HEK293 (cell line): ENCODE data around the gene IWS1.

ENCODE experiments used
- HOXD13 ChIP-seq: sonication (generic); formaldehyde crosslinking; IDR thresholded peaks from 2 replicates; pipeline ENCODE4 v1.8.0; 2022; ENCODE audit warnings: missing genetic modification reagents, borderline replicate concordance
- ZNF214 ChIP-seq: fragments of 450-650 bp; formaldehyde crosslinking; IDR thresholded peaks from 2 replicates; pipeline ENCODE4 v1.5.1; 2017; ENCODE audit warnings: missing biosample characterization, mild to moderate bottlenecking, missing genetic modification characterization, borderline replicate concordance
- ZNF239 ChIP-seq: fragments of 450-650 bp; formaldehyde crosslinking; IDR thresholded peaks from 2 replicates; pipeline ENCODE4 v1.5.1; 2016; ENCODE audit warnings: missing biosample characterization, missing genetic modification characterization
- ZNF335 ChIP-seq: fragments of 450-650 bp; formaldehyde crosslinking; conservative IDR thresholded peaks from 2 replicates; pipeline ENCODE4 v1.5.1; 2016; ENCODE audit warnings: missing biosample characterization, missing genetic modification characterization
- ZNF366 ChIP-seq: fragments of 450-650 bp; formaldehyde crosslinking; conservative IDR thresholded peaks from 2 replicates; pipeline ENCODE4 v1.5.1; 2016; ENCODE audit warnings: missing biosample characterization, missing genetic modification characterization
- ZNF768 ChIP-seq: fragments of 450-650 bp; formaldehyde crosslinking; IDR thresholded peaks from 2 replicates; pipeline ENCODE4 v1.5.1; 2018; ENCODE audit warnings: missing biosample characterization, mild to moderate bottlenecking, missing genetic modification characterization
- ZSCAN23 ChIP-seq: fragments of 450-650 bp; formaldehyde crosslinking; IDR thresholded peaks from 2 replicates; pipeline ENCODE4 v1.5.1; 2016; ENCODE audit warnings: missing biosample characterization, missing genetic modification characterization
- ZXDB ChIP-seq: fragments of 450-650 bp; formaldehyde crosslinking; IDR thresholded peaks from 2 replicates; pipeline ENCODE4 v1.5.1; 2016; ENCODE audit warnings: missing biosample characterization, missing genetic modification characterization
- TF ChIP-seq, protein P1 (sequence below): fragments of 450-650 bp; formaldehyde crosslinking; IDR thresholded peaks from 2 replicates; pipeline ENCODE4 v1.5.1; 2016; ENCODE audit warnings: missing biosample characterization, missing genetic modification characterization
- TF ChIP-seq, protein P2 (sequence below): fragments of 450-650 bp; formaldehyde crosslinking; IDR thresholded peaks from 2 replicates; pipeline ENCODE4 v1.5.1; 2017; ENCODE audit warnings: missing biosample characterization, missing genetic modification characterization

DNA sequence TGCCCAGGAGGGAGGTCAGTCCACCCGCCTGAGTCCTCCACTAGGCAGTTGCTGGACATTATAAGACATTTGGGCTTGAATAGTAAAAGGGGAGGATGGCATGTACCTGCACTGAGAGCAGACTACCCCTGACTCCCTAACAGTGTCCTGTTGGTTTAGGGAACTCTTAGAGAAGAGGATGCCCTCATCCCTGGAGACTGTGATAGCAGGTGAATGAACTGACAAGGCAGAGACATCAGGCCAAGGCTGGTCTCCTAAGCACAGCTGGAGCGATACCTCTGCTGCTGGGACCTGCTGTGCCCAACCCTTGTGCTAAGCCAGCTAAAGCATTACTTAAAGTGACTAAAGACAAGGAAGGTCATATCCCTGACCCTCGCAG is 73.3 kb downstream of the IWS1 start:
- TF ChIP-seq ZSCAN23 (no peak), ZNF768 (no peak), ZNF239 (tag by site-specific recombination) (no peak), ZNF214 (no peak), HOXD13 (CRISPR knock-in tag) (no peak), ZNF366 (no peak), ZXDB (tag by site-specific recombination) (no peak), ZNF335 (no peak)
- TF ChIP-seq, protein P1, sequence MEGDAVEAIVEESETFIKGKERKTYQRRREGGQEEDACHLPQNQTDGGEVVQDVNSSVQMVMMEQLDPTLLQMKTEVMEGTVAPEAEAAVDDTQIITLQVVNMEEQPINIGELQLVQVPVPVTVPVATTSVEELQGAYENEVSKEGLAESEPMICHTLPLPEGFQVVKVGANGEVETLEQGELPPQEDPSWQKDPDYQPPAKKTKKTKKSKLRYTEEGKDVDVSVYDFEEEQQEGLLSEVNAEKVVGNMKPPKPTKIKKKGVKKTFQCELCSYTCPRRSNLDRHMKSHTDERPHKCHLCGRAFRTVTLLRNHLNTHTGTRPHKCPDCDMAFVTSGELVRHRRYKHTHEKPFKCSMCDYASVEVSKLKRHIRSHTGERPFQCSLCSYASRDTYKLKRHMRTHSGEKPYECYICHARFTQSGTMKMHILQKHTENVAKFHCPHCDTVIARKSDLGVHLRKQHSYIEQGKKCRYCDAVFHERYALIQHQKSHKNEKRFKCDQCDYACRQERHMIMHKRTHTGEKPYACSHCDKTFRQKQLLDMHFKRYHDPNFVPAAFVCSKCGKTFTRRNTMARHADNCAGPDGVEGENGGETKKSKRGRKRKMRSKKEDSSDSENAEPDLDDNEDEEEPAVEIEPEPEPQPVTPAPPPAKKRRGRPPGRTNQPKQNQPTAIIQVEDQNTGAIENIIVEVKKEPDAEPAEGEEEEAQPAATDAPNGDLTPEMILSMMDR (tag by site-specific recombination), result no peak
- TF ChIP-seq, protein P2, sequence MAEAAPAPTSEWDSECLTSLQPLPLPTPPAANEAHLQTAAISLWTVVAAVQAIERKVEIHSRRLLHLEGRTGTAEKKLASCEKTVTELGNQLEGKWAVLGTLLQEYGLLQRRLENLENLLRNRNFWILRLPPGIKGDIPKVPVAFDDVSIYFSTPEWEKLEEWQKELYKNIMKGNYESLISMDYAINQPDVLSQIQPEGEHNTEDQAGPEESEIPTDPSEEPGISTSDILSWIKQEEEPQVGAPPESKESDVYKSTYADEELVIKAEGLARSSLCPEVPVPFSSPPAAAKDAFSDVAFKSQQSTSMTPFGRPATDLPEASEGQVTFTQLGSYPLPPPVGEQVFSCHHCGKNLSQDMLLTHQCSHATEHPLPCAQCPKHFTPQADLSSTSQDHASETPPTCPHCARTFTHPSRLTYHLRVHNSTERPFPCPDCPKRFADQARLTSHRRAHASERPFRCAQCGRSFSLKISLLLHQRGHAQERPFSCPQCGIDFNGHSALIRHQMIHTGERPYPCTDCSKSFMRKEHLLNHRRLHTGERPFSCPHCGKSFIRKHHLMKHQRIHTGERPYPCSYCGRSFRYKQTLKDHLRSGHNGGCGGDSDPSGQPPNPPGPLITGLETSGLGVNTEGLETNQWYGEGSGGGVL (tag by site-specific recombination), result no peak
